T-helper 2 cell treated with Interferon-gamma antibody and Interleukin-4, amounts not matched to agents 5 μg/mL and 100 μg/mL, for 36 hours (primary cell): ENCODE data around the gene ARL15.
"Not testable (repeated sequence)": the region's sequence is repeated elsewhere in the genome, so short reads cannot be mapped to it uniquely, and the experiment has no call there.

ENCODE experiments used
- DNase-seq: peaks from one replicate; pipeline ENCODE4 v3.0.0; 2021; ENCODE audit warnings: low spot score
- H3K27ac Mint-ChIP-seq: one replicate; pipeline ENCODE4 v1.8.0; 2021; ENCODE audit warnings: mild to moderate bottlenecking, mixed read lengths
- H3K27me3 Mint-ChIP-seq: one replicate; pipeline ENCODE4 v1.8.0; 2021; ENCODE audit warnings: low read depth, mixed read lengths
- H3K36me3 Mint-ChIP-seq: one replicate; pipeline ENCODE4 v1.8.0; 2021; ENCODE audit warnings: low read depth, mixed read lengths
- H3K4me1 Mint-ChIP-seq: one replicate; pipeline ENCODE4 v1.8.0; 2021; ENCODE audit warnings: low read depth, mixed read lengths
- H3K4me3 Mint-ChIP-seq: one replicate; pipeline ENCODE4 v1.8.0; 2022; ENCODE audit warnings: mild to moderate bottlenecking, moderate library complexity, mixed read lengths
- H3K9me3 Mint-ChIP-seq: one replicate; pipeline ENCODE4 v1.8.0; 2021; ENCODE audit warnings: mixed read lengths

The ARL15 gene

GRCh38 chr5:53994148-53994547, 316.2 kb downstream of the ARL15 start:
- Mint-ChIP-seq H3K9me3 (no peaks in the 10 kb centered on the region), H3K27me3 (no peaks in the 10 kb centered on the region), H3K4me1 (peaks cover 7% of the 10 kb centered on the region), H3K27ac (no peak overlapping the region), H3K4me3 (no peak overlapping the region), H3K36me3 (no peaks in the 10 kb centered on the region)
- no peak for DNase-seq

- Mint-ChIP-seq H3K4me3 (no peak overlapping the region), H3K4me1 (peaks cover 7% of the 10 kb centered on the region), H3K27me3 (no peaks in the 10 kb centered on the region), H3K36me3 (no peaks in the 10 kb centered on the region), H3K9me3 (no peaks in the 10 kb centered on the region), H3K27ac (no peak overlapping the region)
- DNase-seq = no peak
Measured at GRCh38 chr5:53991942-53992341, 318.4 kb downstream of the ARL15 start.

GRCh38 chr5:53987101-53987500, 323.3 kb downstream of the ARL15 start:
- no peak for DNase-seq
- Mint-ChIP-seq H3K27ac (no peak overlapping the region), H3K9me3 (no peaks in the 10 kb centered on the region), H3K4me3 (no peak overlapping the region), H3K36me3 (no peaks in the 10 kb centered on the region), H3K27me3 (no peaks in the 10 kb centered on the region), H3K4me1 (no peaks in the 10 kb centered on the region)

GRCh38 chr5:53985796-53986195, 324.6 kb downstream of the ARL15 start:
- DNase-seq = no peak
- Mint-ChIP-seq H3K4me1 (no peaks in the 10 kb centered on the region), H3K4me3 (no peak overlapping the region), H3K36me3 (no peaks in the 10 kb centered on the region), H3K9me3 (no peaks in the 10 kb centered on the region), H3K27ac (no peak overlapping the region), H3K27me3 (no peaks in the 10 kb centered on the region)

- Mint-ChIP-seq H3K4me1 (no peaks in the 10 kb centered on the region), H3K4me3 (no peak overlapping the region), H3K9me3 (no peaks in the 10 kb centered on the region), H3K36me3 (no peaks in the 10 kb centered on the region), H3K27ac (no peak overlapping the region), H3K27me3 (no peaks in the 10 kb centered on the region)
- DNase-seq = no peak
Measured at GRCh38 chr5:53984971-53985370, 325.4 kb downstream of the ARL15 start.

GRCh38 chr5:53983568-53984460, 326.6 kb downstream of the ARL15 start:
- Mint-ChIP-seq H3K4me1 (no peaks in the 10 kb centered on the region), H3K9me3 (no peaks in the 10 kb centered on the region), H3K27me3 (no peaks in the 10 kb centered on the region), H3K4me3 (no peak overlapping the region), H3K36me3 (no peaks in the 10 kb centered on the region), H3K27ac (no peak overlapping the region)
- DNase-seq = no peak

GRCh38 chr5:53982319-53982718, 328.1 kb downstream of the ARL15 start:
- not testable (repeated sequence) for H3K27me3 Mint-ChIP-seq, DNase-seq, H3K9me3 Mint-ChIP-seq, H3K36me3 Mint-ChIP-seq, H3K4me1 Mint-ChIP-seq, H3K4me3 Mint-ChIP-seq, H3K27ac Mint-ChIP-seq

- Mint-ChIP-seq H3K9me3 (no peaks in the 10 kb centered on the region), H3K4me1 (no peaks in the 10 kb centered on the region), H3K27ac (no peak overlapping the region), H3K27me3 (no peaks in the 10 kb centered on the region), H3K36me3 (no peaks in the 10 kb centered on the region), H3K4me3 (no peak overlapping the region)
- DNase-seq = no peak
Measured at GRCh38 chr5:53980061-53980460, 330.3 kb downstream of the ARL15 start.

GRCh38 chr5:53974021-53974420, 336.4 kb downstream of the ARL15 start:
- Mint-ChIP-seq H3K27me3 (no peaks in the 10 kb centered on the region), H3K36me3 (no peaks in the 10 kb centered on the region), H3K27ac (no peak overlapping the region), H3K4me1 (no peaks in the 10 kb centered on the region), H3K9me3 (no peaks in the 10 kb centered on the region), H3K4me3 (no peak overlapping the region)
- DNase-seq = no peak

- Mint-ChIP-seq H3K27ac (no peak overlapping the region), H3K4me1 (no peaks in the 10 kb centered on the region), H3K9me3 (no peaks in the 10 kb centered on the region), H3K36me3 (no peaks in the 10 kb centered on the region), H3K4me3 (no peak overlapping the region), H3K27me3 (no peaks in the 10 kb centered on the region)
- no peak for DNase-seq
Measured at GRCh38 chr5:53972314-53972713, 338.1 kb downstream of the ARL15 start.

- Mint-ChIP-seq H3K4me1 (no peaks in the 10 kb centered on the region), H3K9me3 (no peaks in the 10 kb centered on the region), H3K27me3 (no peaks in the 10 kb centered on the region), H3K36me3 (no peaks in the 10 kb centered on the region), H3K4me3 (no peak overlapping the region), H3K27ac (no peak overlapping the region)
- DNase-seq = no peak
Measured at GRCh38 chr5:53971551-53971950, 338.8 kb downstream of the ARL15 start.

- Mint-ChIP-seq H3K27me3 (no peaks in the 10 kb centered on the region), H3K4me1 (no peaks in the 10 kb centered on the region), H3K9me3 (no peaks in the 10 kb centered on the region), H3K36me3 (no peaks in the 10 kb centered on the region), H3K4me3 (no peak overlapping the region), H3K27ac (no peak overlapping the region)
- no peak for DNase-seq
Measured at GRCh38 chr5:53971131-53971530, 339.2 kb downstream of the ARL15 start.

GRCh38 chr5:53970475-53970874, 339.9 kb downstream of the ARL15 start:
- no peak overlapping the region for H3K4me3 Mint-ChIP-seq
- H3K9me3 Mint-ChIP-seq = no peaks in the 10 kb centered on the region
- no peak overlapping the region for H3K27ac Mint-ChIP-seq
- no peaks in the 10 kb centered on the region for H3K4me1 Mint-ChIP-seq
- DNase-seq = no peak
- no peaks in the 10 kb centered on the region for H3K36me3 Mint-ChIP-seq
- no peaks in the 10 kb centered on the region for H3K27me3 Mint-ChIP-seq

GRCh38 chr5:53969176-53969730, 341.1 kb downstream of the ARL15 start:
- no peaks in the 10 kb centered on the region for H3K9me3 Mint-ChIP-seq
- H3K36me3 Mint-ChIP-seq = no peaks in the 10 kb centered on the region
- no peak overlapping the region for H3K27ac Mint-ChIP-seq
- DNase-seq = no peak
- no peaks in the 10 kb centered on the region for H3K27me3 Mint-ChIP-seq
- no peak overlapping the region for H3K4me3 Mint-ChIP-seq
- no peaks in the 10 kb centered on the region for H3K4me1 Mint-ChIP-seq

- no peaks in the 10 kb centered on the region for H3K27me3 Mint-ChIP-seq
- DNase-seq = no peak
- no peaks in the 10 kb centered on the region for H3K36me3 Mint-ChIP-seq
- no peak overlapping the region for H3K27ac Mint-ChIP-seq
- no peaks in the 10 kb centered on the region for H3K4me1 Mint-ChIP-seq
- H3K9me3 Mint-ChIP-seq = no peaks in the 10 kb centered on the region
- H3K4me3 Mint-ChIP-seq = no peak overlapping the region
Measured at GRCh38 chr5:53965459-53965858, 344.9 kb downstream of the ARL15 start.
